K562 (cell line): ENCODE data around the gene BMP6. TPM values are rescaled to one million over a fixed set of nuclear protein-coding genes. Genes with fewer than 3 reads are reported as not detected.
A peak's percentile ranks its signal among the peaks of the same experiment; 100 is the strongest.

Experiments used
- BCLAF1 ChIP-seq, 2 experiments: fragments of 450-650 bp in 1 of 2; IDR thresholded peaks; 2 replicates each; pipeline ENCODE4 v1.6.1; 2011 to 2017; ENCODE audit warnings: low read depth in 2 of 2, antibody characterized with exemption in 1 of 2, borderline replicate concordance in 1 of 2, low read length in 1 of 2, mild to moderate bottlenecking in 1 of 2, mixed read lengths in 1 of 2; ENCODE audit not compliant: control insufficient read depth in 1 of 2
- BCOR ChIP-seq: fragments of 450-650 bp; IDR thresholded peaks from 2 replicates; pipeline ENCODE4 v1.6.1; 2016
- BMI1 ChIP-seq: fragments of 150-350 bp; IDR thresholded peaks from 2 replicates; pipeline ENCODE4 v1.6.1; 2014; ENCODE audit warnings: low read length
- CBX1 ChIP-seq: sonication (generic); IDR thresholded peaks from 2 replicates; pipeline ENCODE4 v1.6.1; 2016; ENCODE audit warnings: antibody characterized with exemption, low read depth, mild to moderate bottlenecking
- ELK1 ChIP-seq: sonication (generic); formaldehyde crosslinking; IDR thresholded peaks from 2 replicates; pipeline ENCODE4 v1.8.1; 2022; ENCODE audit warnings: missing genetic modification reagents
- FUS ChIP-seq: fragments of 200-400 bp; formaldehyde crosslinking; optimal IDR thresholded peaks from 2 replicates; pipeline ENCODE3; 2017; ENCODE audit warnings: low read depth, low read length
- HNRNPUL1 ChIP-seq: fragments of 200-400 bp; formaldehyde crosslinking; IDR thresholded peaks from 2 replicates; pipeline ENCODE4 v1.6.1; 2017; ENCODE audit warnings: low read length
- IRF2 ChIP-seq: sonication (generic); formaldehyde crosslinking; IDR thresholded peaks from 2 replicates; pipeline ENCODE4 v1.8.1; 2022; ENCODE audit warnings: mild to moderate bottlenecking, missing genetic modification reagents
- KLF16 ChIP-seq: IDR thresholded peaks from 2 replicates; pipeline ENCODE4 v1.6.1; 2016; ENCODE audit warnings: antibody characterized with exemption
- LCOR ChIP-seq: sonication (generic); formaldehyde crosslinking; IDR thresholded peaks from 2 replicates; pipeline ENCODE4 v1.8.0; 2022; ENCODE audit warnings: mild to moderate bottlenecking, missing genetic modification reagents
- MECOM ChIP-seq: fragments of 250-450 bp; sonication (Bioruptor Pico); IDR thresholded peaks from 2 replicates; pipeline ENCODE4 v1.8.0; 2022; ENCODE audit warnings: inconsistent platforms
- NCOA1 ChIP-seq: fragments of 450-650 bp; IDR thresholded peaks from 2 replicates; pipeline ENCODE4 v1.6.1; 2016; ENCODE audit warnings: low read depth
- NR2F6 ChIP-seq: fragments of 450-650 bp; formaldehyde crosslinking; IDR thresholded peaks from 2 replicates; pipeline ENCODE4 v1.4.0; 2020; ENCODE audit warnings: mild to moderate bottlenecking
- POU5F1 ChIP-seq: fragments of 150-350 bp; IDR thresholded peaks from 2 replicates; pipeline ENCODE4 v1.6.1; 2014; ENCODE audit warnings: borderline replicate concordance, low read length, low read depth, mild to moderate bottlenecking; ENCODE audit not compliant: partially characterized antibody
- SMAD4 ChIP-seq: fragments of 250-450 bp; sonication (Bioruptor Pico); conservative IDR thresholded peaks from 2 replicates; pipeline ENCODE4 v1.8.0; 2021; ENCODE audit warnings: inconsistent platforms, mild to moderate bottlenecking, moderate library complexity
- TAL1 ChIP-seq: fragments of 450-650 bp; IDR thresholded peaks from 2 replicates; pipeline ENCODE4 v1.6.1; 2016; ENCODE audit warnings: mild to moderate bottlenecking
- XRCC3 ChIP-seq: fragments of 450-650 bp; IDR thresholded peaks from 2 replicates; pipeline ENCODE4 v1.6.1; 2017; ENCODE audit warnings: mild to moderate bottlenecking, moderate library complexity
- ZBTB34 ChIP-seq: fragments of 250-450 bp; sonication (Bioruptor Pico); IDR thresholded peaks from 2 replicates; pipeline ENCODE4 v1.8.0; 2021; ENCODE audit warnings: mild to moderate bottlenecking, moderate library complexity
- ZNF347 ChIP-seq: fragments of 450-650 bp; formaldehyde crosslinking; IDR thresholded peaks from 2 replicates; pipeline ENCODE4 v1.4.0; 2020; ENCODE audit warnings: low read depth, mild to moderate bottlenecking, moderate library complexity
- ZNF740 ChIP-seq, 3 experiments: fragments of 200-800 bp in 1 of 3; sonication (Bioruptor generic) in 1 of 3; sonication (generic) in 1 of 3; formaldehyde crosslinking in 1 of 3; IDR thresholded peaks; 2 replicates each; pipeline versions ENCODE4 v1.6.1 to v1.8.0; 2016 to 2022; ENCODE audit warnings: mild to moderate bottlenecking in 2 of 3, missing compliant biosample characterization in 2 of 3, missing genetic modification characterization in 2 of 3, missing genetic modification reagents in 1 of 3
- polyA plus RNA-seq, 8 experiments: library from polyadenylated mRNA; depleted of rRNA in 4 of 8; stranded (reverse) in 5 of 8; unstranded in 3 of 8; fragments of >200 nt; fragmentation: Nextera tagmentation in 2 of 8; fragmentation: Illumina TruSeq in 1 of 8; extraction: Ambion mirVana in 2 of 8; extraction: Trizol in 1 of 8; gene quantifications; 2 replicates each; pipeline versions ENCODE4 v1.2.1 to v1.2.3, GENCODE V29; 2011 to 2014; ENCODE audit warnings: inconsistent platforms in 1 of 8, missing spikeins in 1 of 8
- total RNA-seq, 7 experiments: library from RNA; depleted of rRNA in 6 of 7; stranded (reverse); fragments of >200 nt in 6 of 7; fragmentation: Illumina TruSeq in 2 of 7; extraction: Trizol in 2 of 7; gene quantifications; 2 replicates each; pipeline versions ENCODE4 v1.2.1 to v1.2.3, GENCODE V29; 2011 to 2021; ENCODE audit warnings: low replicate concordance in 1 of 7
- TF ChIP-seq, protein P1 (sequence below): IDR thresholded peaks from 2 replicates; pipeline ENCODE4 v1.6.1; 2014; ENCODE audit warnings: antibody characterized with exemption

BMP6 gene
- total and polyA plus RNA-seq, 9 of the 15 experiments (the other 6 are each of a cell fraction or from before 2014, with no cell fraction given) = 0.01 to 0.13 (median 0.06) TPM; not detected in 3

GRCh38 chr6:7701212-7701834 lies 24.6 kb upstream of the BMP6 start (continued):
- TF ChIP-seq ZBTB34 (CRISPR knock-in tag) (no peak), HNRNPUL1 (no peak), SMAD4 (CRISPR knock-in tag) (peak; percentile 48; the same call in 1 of the 2 replicates), NR2F6 (CRISPR knock-in tag) (no peak), LCOR (CRISPR knock-in tag) (0 out of 2 replicates have a peak, but pooled peaks have one; percentile 24), ZNF740 (CRISPR knock-in tag; IDR thresholded peaks at IDR 0.05) (no peak), ZNF740 (tag; IDR thresholded peaks at IDR 0.05) (no peak), FUS (no peak), KLF16 (peak; percentile 13; the same call in 1 of the 2 replicates), POU5F1 (no peak), BMI1 (no peak), BCOR (no peak), ZNF347 (CRISPR knock-in tag) (no peak), IRF2 (CRISPR knock-in tag) (no peak), NCOA1 (0 out of 2 replicates have a peak, but pooled peaks have one; percentile 34), TAL1 (peak; percentile 60), BCLAF1 (IDR thresholded peaks at IDR 0.05; ENCODE audit: borderline replicate concordance in 1 of 2, control insufficient read depth in 1 of 2, low read depth in 2 of 2, low read length in 1 of 2) (no peak), ELK1 (CRISPR knock-in tag) (no peak), CBX1 (peak; percentile 90; the same call in 1 of the 2 replicates), XRCC3 (no peak), MECOM (no peak)
- TF ChIP-seq, protein P1, sequence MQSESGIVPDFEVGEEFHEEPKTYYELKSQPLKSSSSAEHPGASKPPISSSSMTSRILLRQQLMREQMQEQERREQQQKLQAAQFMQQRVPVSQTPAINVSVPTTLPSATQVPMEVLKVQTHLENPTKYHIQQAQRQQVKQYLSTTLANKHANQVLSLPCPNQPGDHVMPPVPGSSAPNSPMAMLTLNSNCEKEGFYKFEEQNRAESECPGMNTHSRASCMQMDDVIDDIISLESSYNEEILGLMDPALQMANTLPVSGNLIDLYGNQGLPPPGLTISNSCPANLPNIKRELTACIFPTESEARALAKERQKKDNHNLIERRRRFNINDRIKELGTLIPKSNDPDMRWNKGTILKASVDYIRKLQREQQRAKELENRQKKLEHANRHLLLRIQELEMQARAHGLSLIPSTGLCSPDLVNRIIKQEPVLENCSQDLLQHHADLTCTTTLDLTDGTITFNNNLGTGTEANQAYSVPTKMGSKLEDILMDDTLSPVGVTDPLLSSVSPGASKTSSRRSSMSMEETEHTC = peak; percentile 72
